Suprapubic skin (tissue), 4 donors: ENCODE results near the gene MAML2. TPM values are rescaled to one million over a fixed set of nuclear protein-coding genes. Genes with fewer than 3 reads are reported as not detected.

Experiments used
- DNase-seq, 2 donors: peaks; one replicate each; pipeline ENCODE4 v3.0.0-alpha.2; 2019; ENCODE audit warnings: low spot score in 2 of 2
- H3K27ac ChIP-seq: fragments of 200-600 bp; sonication (generic); one replicate; pipeline ENCODE4 v1.5.1; 2019
- H3K27me3 ChIP-seq: fragments of 200-600 bp; sonication (generic); one replicate; pipeline ENCODE4 v1.5.1; 2019
- H3K36me3 ChIP-seq: fragments of 200-600 bp; sonication (generic); one replicate; pipeline ENCODE4 v1.5.1; 2019
- H3K4me1 ChIP-seq: fragments of 200-600 bp; sonication (generic); one replicate; pipeline ENCODE4 v1.5.1; 2019
- H3K4me3 ChIP-seq: fragments of 200-600 bp; sonication (generic); one replicate; pipeline ENCODE4 v1.5.1; 2019; ENCODE audit warnings: mild to moderate bottlenecking
- H3K9me3 ChIP-seq: fragments of 200-600 bp; sonication (generic); one replicate; pipeline ENCODE4 v1.5.1; 2019
- EP300 ChIP-seq: sonication (generic); formaldehyde crosslinking; IDR thresholded peaks from one replicate; pipeline ENCODE4 v1.6.1; 2017; ENCODE audit warnings: antibody characterized with exemption
- POLR2A ChIP-seq, 2 donors: fragments of 450-650 bp; IDR thresholded peaks; one replicate each; pipeline ENCODE4 v1.6.1; 2017; ENCODE audit warnings: antibody characterized with exemption in 2 of 2, mild to moderate bottlenecking in 2 of 2, moderate library complexity in 2 of 2
- POLR2AphosphoS5 ChIP-seq, 3 donors: sonication (generic); formaldehyde crosslinking; IDR thresholded peaks; one replicate each; pipeline ENCODE4 v1.6.1; 2017; ENCODE audit warnings: antibody characterized with exemption in 3 of 3
- WGBS: methylation state at CpG from one replicate; pipeline ENCODE4 v1.1.5; 2018; 5-methylcytosine and 5-hydroxymethylcytosine counted together
- total RNA-seq, 4 donors: library from RNA; depleted of rRNA; stranded (reverse); fragments of >200 nt; gene quantifications; one replicate each; pipeline ENCODE4 v1.1.0, GENCODE V29; 2016
- TF ChIP-seq, protein P1 (sequence below), 2 donors: fragments of 200-600 bp in 1 of 2; fragments of 450-650 bp in 1 of 2; sonication (generic) in 1 of 2; IDR thresholded peaks; one replicate each; pipeline ENCODE4 v1.5.1; 2016 to 2019; ENCODE audit warnings: antibody characterized with exemption in 2 of 2, mild to moderate bottlenecking in 1 of 2, moderate library complexity in 1 of 2

Gene MAML2
- total RNA-seq, 4 donors from 2014 or later, result 24.9 to 44.4 (median 30.9) TPM

DNA sequence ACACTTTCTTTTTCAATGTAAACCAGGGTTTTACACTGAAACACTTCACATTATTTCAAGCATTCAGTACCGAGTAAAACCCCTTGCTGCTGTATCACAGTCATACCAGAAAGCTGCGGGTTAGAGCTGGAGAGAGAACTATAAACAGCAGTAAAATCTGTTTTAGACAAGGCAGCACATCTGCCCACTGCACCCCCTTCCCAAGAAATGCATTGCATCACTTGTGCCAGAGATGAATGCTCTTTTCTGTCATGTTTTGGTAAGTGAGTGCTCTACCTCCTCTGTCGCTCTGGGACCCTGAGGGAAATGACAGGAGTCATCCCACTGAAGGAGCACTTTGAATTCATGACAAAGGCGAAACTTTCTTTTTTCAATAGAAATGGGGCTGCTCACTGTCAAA is 107.2 kb downstream of the MAML2 start:
- WGBS, result 61% methylated on average over 4 of the region's 4 CpGs
- peaks cover 48% of the 10 kb centered on the region for H3K4me1 ChIP-seq
- H3K27ac ChIP-seq, result no peak overlapping the region
- H3K9me3 ChIP-seq, result no peaks in the 10 kb centered on the region
- H3K4me3 ChIP-seq, result no peak overlapping the region
- TF ChIP-seq POLR2A (IDR thresholded peaks at IDR 0.05), result no peak
- no peak for TF ChIP-seq EP300
- DNase-seq, result no peak
- no peaks in the 10 kb centered on the region for H3K27me3 ChIP-seq
- no peaks in the 10 kb centered on the region for H3K36me3 ChIP-seq

DNA sequence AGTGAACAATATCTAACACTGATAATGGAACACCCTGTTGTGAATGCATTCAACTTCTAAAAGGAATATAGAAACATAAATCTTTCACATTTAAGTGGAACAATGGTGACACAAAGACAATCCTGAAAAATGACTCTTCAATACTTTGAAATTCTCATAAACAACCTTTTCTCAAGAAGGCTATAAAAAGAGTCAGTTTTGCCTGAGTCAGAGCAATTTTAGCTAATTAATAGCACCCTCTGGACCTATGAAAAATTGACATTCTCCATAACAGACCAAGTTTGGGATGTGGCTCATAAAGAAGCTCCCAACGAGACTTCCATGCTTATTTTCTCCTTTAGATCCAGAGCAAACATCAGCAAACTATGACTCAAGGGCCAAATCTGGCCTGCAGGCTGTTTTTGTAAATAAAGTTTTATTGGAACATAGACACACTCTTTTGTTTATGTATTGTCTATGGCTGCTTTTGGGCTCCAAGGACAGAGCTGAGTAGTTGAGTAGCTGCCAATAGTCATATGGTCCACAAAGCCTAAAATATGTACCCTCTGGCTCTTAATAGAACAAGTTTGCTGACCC is 108.0 kb downstream of the MAML2 start:
- WGBS, result 64% methylated on average over 1 of the region's 1 CpG
- no peaks in the 10 kb centered on the region for H3K27me3 ChIP-seq
- no peak for DNase-seq
- H3K27ac ChIP-seq, result no peak overlapping the region
- H3K4me3 ChIP-seq, result no peak overlapping the region
- TF ChIP-seq POLR2AphosphoS5 (IDR thresholded peaks at IDR 0.05) (no peak), EP300 (no peak), POLR2A (IDR thresholded peaks at IDR 0.05) (no peak)
- TF ChIP-seq, protein P1, sequence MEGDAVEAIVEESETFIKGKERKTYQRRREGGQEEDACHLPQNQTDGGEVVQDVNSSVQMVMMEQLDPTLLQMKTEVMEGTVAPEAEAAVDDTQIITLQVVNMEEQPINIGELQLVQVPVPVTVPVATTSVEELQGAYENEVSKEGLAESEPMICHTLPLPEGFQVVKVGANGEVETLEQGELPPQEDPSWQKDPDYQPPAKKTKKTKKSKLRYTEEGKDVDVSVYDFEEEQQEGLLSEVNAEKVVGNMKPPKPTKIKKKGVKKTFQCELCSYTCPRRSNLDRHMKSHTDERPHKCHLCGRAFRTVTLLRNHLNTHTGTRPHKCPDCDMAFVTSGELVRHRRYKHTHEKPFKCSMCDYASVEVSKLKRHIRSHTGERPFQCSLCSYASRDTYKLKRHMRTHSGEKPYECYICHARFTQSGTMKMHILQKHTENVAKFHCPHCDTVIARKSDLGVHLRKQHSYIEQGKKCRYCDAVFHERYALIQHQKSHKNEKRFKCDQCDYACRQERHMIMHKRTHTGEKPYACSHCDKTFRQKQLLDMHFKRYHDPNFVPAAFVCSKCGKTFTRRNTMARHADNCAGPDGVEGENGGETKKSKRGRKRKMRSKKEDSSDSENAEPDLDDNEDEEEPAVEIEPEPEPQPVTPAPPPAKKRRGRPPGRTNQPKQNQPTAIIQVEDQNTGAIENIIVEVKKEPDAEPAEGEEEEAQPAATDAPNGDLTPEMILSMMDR (IDR thresholded peaks at IDR 0.05), result no peak
- no peaks in the 10 kb centered on the region for H3K9me3 ChIP-seq
- H3K36me3 ChIP-seq, result no peaks in the 10 kb centered on the region
- peaks cover 46% of the 10 kb centered on the region for H3K4me1 ChIP-seq

DNA sequence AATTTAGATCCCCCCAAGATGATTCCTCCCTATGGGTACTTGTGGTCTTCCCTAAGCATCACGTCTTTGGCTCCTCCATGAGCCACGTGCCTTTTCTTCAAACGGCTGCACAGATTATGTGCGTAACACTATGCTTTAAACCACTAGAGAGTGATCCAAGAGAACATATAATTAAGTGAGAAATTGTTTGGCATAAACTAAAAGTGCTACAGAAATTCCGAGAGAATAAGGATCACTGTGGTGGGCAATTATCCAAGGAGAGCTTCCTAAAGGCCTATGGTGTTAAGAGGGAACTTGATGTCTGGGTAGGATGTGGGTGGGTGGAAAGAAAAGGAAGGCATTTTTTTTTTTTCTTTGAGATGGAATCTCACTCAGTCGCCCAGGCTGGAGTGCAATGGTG is 110.9 kb downstream of the MAML2 start:
- WGBS, result 81% methylated on average over 6 of the region's 6 CpGs
- no peaks in the 10 kb centered on the region for H3K36me3 ChIP-seq
- TF ChIP-seq, protein P1 (IDR thresholded peaks at IDR 0.05), result no peak
- TF ChIP-seq EP300, result no peak
- TF ChIP-seq POLR2AphosphoS5 (IDR thresholded peaks at IDR 0.05), result no peak
- no peak for TF ChIP-seq POLR2A (IDR thresholded peaks at IDR 0.05)
- no peaks in the 10 kb centered on the region for H3K27me3 ChIP-seq
- DNase-seq, result no peak
- H3K4me3 ChIP-seq, result no peak overlapping the region
- H3K4me1 ChIP-seq, result peaks cover 47% of the 10 kb centered on the region
- no peak overlapping the region for H3K27ac ChIP-seq
- H3K9me3 ChIP-seq, result no peaks in the 10 kb centered on the region

DNA sequence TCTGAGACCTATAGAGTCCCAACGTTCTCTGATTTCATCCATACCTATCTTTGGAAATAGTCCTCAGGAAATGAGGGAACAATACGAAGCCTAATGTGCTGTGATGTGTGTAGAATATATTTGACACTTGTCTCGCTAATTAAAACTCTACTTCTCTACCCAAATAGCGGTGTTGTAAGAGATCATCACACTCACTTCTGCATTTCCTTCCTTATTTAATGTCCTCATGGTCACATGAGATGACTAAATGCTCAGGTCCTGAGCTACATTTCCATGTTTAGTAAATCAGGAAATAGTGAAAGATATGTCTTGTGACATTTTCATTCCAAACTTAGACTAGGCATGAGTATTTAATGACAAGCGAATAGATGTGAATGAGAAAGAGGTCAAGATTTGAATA is 112.3 kb downstream of the MAML2 start:
- Histone ChIP-seq H3K9me3 (no peaks in the 10 kb centered on the region), H3K4me3 (no peak overlapping the region), H3K4me1 (peaks cover 44% of the 10 kb centered on the region), H3K27ac (no peak overlapping the region), H3K36me3 (no peaks in the 10 kb centered on the region), H3K27me3 (no peaks in the 10 kb centered on the region)
- WGBS, result 83% methylated on average over 5 of the region's 5 CpGs
- no peak for DNase-seq
- TF ChIP-seq EP300 (no peak), POLR2A (IDR thresholded peaks at IDR 0.05) (no peak), POLR2AphosphoS5 (IDR thresholded peaks at IDR 0.05) (no peak)
- TF ChIP-seq, protein P1 (IDR thresholded peaks at IDR 0.05), result no peak

DNA sequence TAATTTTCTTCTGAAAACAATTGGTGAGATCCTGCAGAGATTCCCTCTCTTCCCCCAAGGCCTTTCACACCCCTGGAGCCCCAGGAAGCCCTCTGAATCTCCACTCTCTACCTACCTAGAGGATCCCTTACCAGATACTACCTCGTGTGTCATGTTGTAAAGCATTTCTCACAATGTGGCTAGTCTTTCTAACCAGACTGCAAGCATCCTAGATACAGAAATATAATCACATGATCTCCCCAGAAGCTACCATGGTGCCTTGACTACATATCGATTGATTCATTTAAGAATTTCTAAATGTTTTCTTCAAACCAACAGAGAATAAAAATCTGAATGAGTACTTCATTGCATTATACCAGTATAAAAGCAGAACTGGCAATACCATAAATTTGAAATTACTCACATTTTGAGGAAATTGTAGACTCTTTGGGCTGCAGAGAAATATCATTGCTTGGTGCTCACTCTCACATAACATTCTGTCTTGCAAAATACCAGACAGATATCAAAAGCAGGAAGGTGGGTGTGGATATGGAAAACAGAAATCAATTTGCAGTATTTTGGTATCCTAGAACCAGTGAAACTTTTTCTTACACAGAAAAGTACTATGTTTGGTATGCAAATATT is 113.5 kb downstream of the MAML2 start:
- H3K9me3 ChIP-seq, result no peaks in the 10 kb centered on the region
- peaks cover 47% of the 10 kb centered on the region for H3K4me1 ChIP-seq

More for the DNA sequence above, 113.5 kb downstream of the MAML2 start:
- TF ChIP-seq POLR2A (IDR thresholded peaks at IDR 0.05) (no peak), POLR2AphosphoS5 (IDR thresholded peaks at IDR 0.05) (no peak), EP300 (no peak)
- TF ChIP-seq, protein P1 (IDR thresholded peaks at IDR 0.05), result no peak
- Histone ChIP-seq H3K27me3 (no peaks in the 10 kb centered on the region), H3K27ac (peak overlapping the region; percentile 80), H3K4me3 (no peak overlapping the region), H3K36me3 (no peaks in the 10 kb centered on the region)
- 79% methylated on average over 2 of the region's 2 CpGs for WGBS
- no peak for DNase-seq
